PFSK-1 (cell line): ENCODE measurements around the gene PTH2.

ENCODE experiments used
- POLR2AphosphoS5 ChIP-seq: IDR thresholded peaks from 2 replicates; pipeline ENCODE4 v1.6.1; 2012; ENCODE audit warnings: low read depth, mild to moderate bottlenecking, control low read depth, low read length, moderate library complexity
- REST ChIP-seq, 2 experiments: IDR thresholded peaks; 2 replicates each; pipeline versions ENCODE4 v1.6.1 to v1.8.0; 2011 to 2012; ENCODE audit warnings: low read depth in 2 of 2, low read length in 2 of 2, control low read depth in 1 of 2, inconsistent platforms in 1 of 2, mild to moderate bottlenecking in 1 of 2, moderate library complexity in 1 of 2; ENCODE audit not compliant: insufficient read depth in 1 of 2
- SIN3A ChIP-seq: IDR thresholded peaks from 2 replicates; pipeline ENCODE4 v1.6.1; 2012; ENCODE audit warnings: mild to moderate bottlenecking, low read length, moderate library complexity, borderline replicate concordance; ENCODE audit not compliant: insufficient read depth
- TAF1 ChIP-seq: IDR thresholded peaks from 2 replicates; pipeline ENCODE4 v1.6.1; 2012; ENCODE audit warnings: low read length, control low read depth, borderline replicate concordance; ENCODE audit not compliant: insufficient read depth

GRCh38 chr19:49389406-49389805 is 33.8 kb downstream of the PTH2 start:
- no peak for TF ChIP-seq POLR2AphosphoS5
- TF ChIP-seq REST (IDR thresholded peaks at IDR 0.05; ENCODE audit: insufficient read depth in 1 of 2, low read depth in 2 of 2, low read length in 2 of 2) = no peak
- no peak for TF ChIP-seq TAF1
- no peak for TF ChIP-seq SIN3A
